ENCODE measurements around the gene PLEKHG4B.
"Not testable (repeated sequence)": the region's sequence is repeated elsewhere in the genome, so short reads cannot be mapped to it uniquely, and the experiment has no call there.

The PLEKHG4B gene

DNA sequence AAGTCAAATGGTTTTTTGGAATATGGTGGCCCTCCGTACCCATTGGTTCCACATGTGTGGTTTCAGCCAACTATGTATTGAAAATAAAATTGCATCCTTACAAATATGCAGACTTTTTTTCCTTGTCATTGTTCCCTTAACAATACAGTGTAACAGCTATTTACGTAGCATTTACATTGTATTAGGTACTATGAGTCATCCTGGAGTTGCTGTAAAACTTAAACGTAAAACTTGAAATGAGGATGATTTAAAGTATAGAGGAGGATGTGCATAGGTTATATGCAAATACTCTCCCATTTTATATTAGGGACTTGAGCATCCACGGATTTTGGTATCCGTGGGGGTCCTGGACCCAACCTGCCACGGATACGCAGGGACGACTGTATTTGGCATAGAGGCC lies 142.5 kb downstream of the PLEKHG4B start:
- DNase-seq = no peak

- DNase-seq = not testable (repeated sequence)
These were observed 143.6 kb downstream of the PLEKHG4B start for GRCh38 chr5:235527-235926.

DNA sequence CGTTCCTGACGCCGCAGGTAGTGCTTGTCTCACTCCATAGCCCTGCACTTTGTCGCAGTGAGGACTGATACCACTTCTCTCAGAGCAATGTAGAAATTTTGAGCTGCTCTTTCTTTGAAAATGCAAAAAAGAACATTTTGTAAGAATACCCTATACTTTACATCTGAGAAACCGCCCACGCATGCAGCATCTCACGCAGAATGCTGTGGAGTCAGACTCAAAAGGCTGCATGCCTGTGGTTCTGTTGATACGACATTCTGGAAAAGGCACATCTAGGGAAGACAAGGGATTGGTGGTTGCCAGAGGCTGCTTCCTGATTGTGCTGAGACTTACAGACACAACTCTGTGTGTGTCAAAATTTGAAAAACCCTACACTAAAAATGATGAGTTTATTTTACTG lies 146.0 kb downstream of the PLEKHG4B start:
- DNase-seq = not testable (repeated sequence)

All from GDM1 (cell line).